Muscle of arm (tissue), 12 donors: ENCODE data around the gene PLA2G4D. TPM values are rescaled to one million over a fixed set of nuclear protein-coding genes. Genes with fewer than 3 reads are reported as not detected.
A peak's percentile ranks its signal among the peaks of the same experiment; 100 is the strongest.

Experiments
- DNase-seq: peaks from one replicate; pipeline ENCODE4 v3.0.0-alpha.2; 2013
- polyA plus RNA-seq, 12 donors: library from polyadenylated mRNA; unstranded; fragments of 120-200 nt; gene quantifications; one replicate each; pipeline ENCODE4 v1.2.1, GENCODE V29; 2013; ENCODE audit not compliant: insufficient read length in 12 of 12

Gene PLA2G4D
- polyA plus RNA-seq, 12 donors = 0.05 to 0.56 (median 0.12) TPM; not detected in 2

- DNase-seq = no peak
Observed at GRCh38 chr15:42090370-42090769, 4.0 kb downstream of the PLA2G4D start.

DNA sequence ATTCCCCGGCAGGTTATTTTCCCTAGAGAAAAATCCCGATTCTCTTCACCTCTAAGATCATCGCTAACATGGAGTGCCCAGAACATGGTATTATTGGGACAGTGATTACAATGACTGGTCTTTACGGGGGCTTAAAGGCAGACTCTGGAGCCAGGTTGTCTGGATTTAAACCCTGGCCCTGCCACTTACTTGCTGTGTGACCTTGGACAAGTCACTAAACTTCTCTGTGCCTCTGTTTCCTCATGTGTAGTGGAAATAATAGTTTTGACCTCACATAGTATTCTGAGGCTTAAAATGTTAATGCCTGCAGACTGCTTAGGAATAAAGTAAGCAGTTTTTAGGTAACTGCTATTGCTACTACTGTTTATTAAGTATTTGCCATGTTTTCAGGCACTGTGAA, 4.4 kb downstream of the PLA2G4D start:
- DNase-seq = no peak

- DNase-seq = no peak
Observed at GRCh38 chr15:42088801-42089640, 5.3 kb downstream of the PLA2G4D start.

DNA sequence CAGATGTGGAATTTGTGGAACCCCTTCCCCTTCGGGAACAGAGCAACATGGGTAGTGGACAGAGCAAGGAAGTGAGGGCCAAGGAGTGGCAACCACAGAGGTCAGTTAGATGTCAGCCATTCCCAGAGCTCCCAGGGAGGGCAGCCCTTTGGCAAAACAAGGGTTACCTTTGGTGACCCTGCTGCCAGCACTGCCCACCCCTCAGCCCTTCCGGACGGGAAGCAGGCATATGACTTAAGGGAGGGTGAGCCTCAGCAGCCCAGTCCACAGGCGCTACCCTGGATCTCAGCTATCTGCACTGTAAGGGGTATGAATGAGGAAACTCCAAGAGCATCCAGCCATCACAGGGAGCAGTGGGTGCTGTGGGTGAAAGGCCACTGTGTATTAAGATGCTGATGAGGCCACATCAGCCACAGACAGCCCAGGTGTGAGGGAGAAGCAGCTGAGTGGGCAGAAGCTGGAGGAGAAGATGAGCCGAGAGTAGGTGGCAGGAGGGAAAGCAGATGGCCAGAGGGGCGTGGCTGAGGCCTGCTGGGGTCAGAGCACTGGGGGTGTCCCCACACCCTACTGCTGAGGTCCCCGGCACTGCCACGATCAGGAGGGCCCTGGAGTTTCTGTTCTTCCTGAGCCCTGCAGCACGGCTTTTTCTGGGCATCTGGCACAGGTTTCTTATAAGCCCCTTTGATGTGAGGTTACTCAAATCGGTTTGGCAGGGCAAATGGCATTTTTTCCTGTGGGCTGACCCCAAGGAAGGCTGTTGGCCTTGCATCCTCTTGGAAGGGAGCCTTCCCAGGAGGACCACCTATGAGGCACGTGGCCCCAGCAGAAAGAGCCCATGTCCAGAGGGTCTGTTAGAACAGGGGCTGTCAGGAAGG, 6.2 kb downstream of the PLA2G4D start:
- no peak for DNase-seq

DNA sequence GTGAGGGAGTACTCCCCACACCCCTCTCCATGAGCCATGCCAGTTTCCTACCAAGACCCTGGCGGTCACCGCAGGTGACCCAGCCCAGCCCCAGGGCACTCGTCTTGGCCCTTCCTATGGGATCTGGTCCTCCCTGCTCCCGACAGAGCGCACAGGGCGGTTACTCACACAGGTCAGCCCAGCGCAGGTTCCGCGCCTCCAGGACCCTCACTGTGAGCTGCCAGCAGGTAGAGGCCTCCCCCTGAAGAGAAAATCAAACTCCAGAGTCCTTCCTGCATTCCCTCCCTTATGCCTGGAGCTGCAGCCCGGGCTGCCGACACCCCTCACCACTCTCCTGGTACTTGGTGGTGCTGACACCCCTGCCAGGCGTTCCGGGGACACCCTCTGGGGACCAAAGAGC, 6.9 kb downstream of the PLA2G4D start:
- no peak for DNase-seq

- no peak for DNase-seq
Observed at GRCh38 chr15:42085721-42086120, 8.6 kb downstream of the PLA2G4D start.

DNA sequence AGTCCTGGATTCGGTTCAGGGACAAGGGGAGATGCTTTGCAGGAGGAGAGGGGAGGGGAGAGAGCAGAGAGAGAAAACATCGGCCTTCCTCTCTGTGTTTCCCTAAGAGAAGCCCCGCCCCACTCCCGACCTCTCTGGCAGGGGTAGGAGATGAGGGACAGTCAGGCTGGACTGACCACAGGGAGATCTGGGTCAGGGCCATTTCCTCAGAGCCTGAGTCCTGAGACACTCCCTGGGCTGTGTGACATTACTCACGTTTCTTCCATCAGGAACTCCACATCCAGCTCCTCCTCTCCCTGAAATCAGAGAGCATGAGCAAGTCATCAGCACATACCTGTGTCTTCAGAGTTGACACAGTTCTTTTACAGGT, 9.1 kb downstream of the PLA2G4D start:
- no peak for DNase-seq

- DNase-seq = peak; percentile 75
Observed at GRCh38 chr15:42084465-42085235, 9.7 kb downstream of the PLA2G4D start.

DNA sequence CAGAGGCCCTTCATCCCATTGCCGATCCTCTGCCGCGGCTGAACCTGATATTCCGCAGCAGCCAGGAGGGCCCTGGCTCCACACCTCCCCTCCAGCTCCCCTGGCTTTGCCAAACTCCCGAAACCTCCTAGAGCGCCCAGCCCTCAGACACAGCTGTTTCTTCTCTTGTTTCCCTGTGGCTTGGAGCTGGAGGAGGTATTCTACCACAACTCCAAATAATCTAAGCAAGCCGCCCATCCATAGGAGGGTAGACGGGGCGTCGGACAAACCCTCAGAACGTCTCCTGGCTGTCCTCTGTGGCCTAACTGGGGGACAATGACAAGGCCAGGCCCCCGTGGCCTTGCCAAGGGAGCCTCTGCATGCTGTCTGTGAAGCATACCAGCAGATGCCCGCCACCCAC, 10.4 kb downstream of the PLA2G4D start:
- no peak for DNase-seq

DNA sequence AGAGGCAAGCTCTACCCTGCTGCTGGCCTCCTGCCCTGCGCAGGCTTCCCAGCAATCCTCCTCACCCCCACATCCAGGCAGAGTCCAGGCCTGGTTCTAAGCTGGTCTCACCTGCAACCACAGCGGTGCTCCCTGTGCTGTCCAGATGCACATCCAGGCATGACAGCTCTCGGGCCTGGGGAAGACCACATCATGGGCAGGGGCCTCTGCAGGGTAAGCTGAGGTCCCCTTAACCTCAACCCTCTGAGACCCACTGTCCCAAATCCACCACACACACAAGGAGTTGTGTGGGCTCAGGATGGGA, 10.8 kb downstream of the PLA2G4D start:
- DNase-seq = no peak

DNA sequence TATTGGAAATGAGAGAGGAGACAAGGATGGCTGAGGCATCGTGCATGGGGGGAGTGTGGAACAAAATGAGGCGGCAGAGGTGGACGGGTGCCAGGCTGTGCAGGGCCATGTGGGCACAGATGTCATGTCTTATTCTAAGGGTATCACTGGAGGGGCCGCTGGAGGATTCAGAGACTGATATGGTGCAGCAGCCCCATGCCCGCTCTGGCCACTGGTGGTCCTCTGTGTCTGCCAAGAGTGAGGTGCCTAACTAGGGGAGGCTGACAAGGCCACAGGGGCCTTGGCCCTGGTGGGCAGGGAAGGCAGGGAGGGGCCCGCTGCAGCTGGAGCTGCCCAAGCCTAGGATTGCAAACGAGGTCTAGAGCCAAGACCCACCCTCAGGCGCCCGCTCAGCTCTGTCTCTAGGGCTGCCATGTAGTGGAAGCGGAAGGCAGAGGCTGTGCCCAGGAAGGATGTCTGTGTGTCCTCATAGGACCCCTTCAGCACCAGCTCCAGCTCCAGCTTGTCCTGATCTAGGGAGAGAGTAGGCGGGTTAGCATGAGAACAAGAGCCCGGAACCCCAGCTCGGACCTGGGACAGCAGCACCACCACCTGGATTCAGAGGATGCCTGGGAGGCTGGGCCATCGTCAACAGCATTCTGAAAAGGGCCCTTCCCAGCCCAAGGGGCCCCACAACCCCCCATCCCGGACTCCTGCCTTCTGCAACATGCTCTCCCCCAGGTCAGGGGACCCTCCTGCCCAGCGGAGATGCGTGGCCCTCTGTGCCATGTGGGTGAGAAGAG, 11.3 kb downstream of the PLA2G4D start:
- DNase-seq = no peak

- DNase-seq = no peak
Observed at GRCh38 chr15:42082141-42082540, 12.2 kb downstream of the PLA2G4D start.

GRCh38 chr15:42080919-42081830, 13.2 kb downstream of the PLA2G4D start:
- no peak for DNase-seq

GRCh38 chr15:42080186-42080918, 14.0 kb downstream of the PLA2G4D start:
- no peak for DNase-seq

DNA sequence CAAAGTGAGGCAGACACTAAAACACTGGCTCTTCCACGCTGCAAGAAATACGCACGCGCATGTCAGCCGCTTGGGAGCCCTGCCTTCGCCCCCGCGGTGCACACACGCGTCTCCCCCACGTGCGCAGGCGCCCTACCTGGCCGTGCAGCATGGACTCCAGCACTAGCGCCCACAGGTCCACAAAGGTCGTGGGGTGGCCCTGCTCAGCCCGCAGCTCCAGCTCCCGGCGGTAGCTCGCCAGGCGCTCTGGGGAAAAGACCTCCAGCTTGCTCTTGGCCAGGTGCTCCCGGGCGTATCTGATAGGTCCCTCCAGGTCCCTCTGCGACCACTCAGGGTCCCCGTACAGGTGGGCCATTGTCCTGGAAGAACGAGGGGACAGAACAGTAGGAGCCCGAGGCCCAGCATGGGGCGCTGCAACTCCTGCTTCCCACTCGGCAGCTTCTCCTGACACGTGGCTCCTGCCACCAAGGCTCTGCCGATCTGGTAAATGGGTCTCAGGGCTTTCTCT, 14.9 kb downstream of the PLA2G4D start:
- DNase-seq = no peak

DNA sequence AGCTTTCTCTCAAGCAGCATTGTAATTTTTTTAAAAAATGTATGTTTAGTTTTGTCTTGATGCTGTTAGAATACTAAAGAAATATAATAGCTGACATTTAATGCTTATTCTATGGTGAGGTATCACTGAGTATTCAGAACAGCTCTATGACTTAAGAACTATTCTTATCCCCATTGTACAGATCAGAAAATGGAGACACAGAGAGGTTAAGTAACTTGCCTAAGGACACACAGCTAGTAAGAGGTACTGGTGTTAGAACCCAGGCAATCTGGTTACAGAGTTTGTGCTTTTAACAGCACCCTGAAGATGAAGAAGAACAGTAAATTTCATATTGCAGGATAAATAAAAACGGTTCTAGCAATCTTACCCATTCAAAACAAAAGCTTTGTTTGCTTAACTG, 15.5 kb downstream of the PLA2G4D start:
- no peak for DNase-seq

DNA sequence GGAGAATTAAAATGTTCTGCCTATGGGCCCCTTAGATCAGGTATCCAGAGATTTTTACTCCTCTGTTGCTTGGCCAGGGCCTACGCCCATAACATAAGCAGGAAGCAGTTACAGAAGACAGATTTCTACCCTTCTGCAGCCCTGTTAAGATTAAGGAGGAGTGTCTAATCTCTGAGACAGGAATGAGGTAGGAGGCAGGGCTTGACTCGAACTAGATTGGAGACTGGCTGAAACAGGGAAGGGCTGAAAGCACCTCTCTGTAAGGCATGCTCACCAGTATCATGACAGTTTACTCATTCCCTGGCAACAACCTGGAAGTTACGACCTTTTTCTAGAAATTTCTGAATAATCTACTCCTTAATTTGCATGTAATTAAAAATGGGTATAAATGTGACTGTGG, 16.7 kb downstream of the PLA2G4D start:
- no peak for DNase-seq

GRCh38 chr15:42073418-42073817, 20.9 kb downstream of the PLA2G4D start:
- DNase-seq = no peak

DNA sequence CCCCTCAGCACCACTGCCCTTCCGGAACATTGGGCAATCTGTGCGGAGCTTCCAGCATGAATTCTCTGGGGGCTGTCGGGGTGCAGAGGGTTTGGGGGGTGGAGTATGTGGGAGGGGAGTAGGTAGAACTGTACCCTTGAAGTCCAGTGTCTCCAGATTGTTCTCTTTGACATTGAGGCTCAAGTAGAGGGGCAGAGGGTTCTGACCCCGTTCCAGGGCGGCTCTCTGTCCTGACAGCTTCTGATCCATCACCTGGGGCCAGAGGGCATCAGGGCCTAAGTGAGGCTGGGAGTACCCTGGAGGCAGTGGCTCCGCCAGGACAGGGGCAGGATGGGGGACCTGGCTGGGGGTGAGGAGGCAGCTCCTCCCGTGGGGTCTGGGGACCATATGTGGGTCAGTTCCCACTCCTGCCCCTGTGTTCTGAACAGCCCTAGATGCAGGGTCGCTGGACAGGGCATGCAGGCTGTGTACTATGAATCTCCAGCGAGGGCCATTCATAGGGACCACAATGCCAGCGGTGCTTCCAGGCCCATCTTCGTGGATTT, 22.1 kb downstream of the PLA2G4D start:
- DNase-seq = no peak
